Astrocyte (in vitro differentiated cells and primary cell): ENCODE data around the gene RGS21. TPM values are rescaled to one million over a fixed set of nuclear protein-coding genes. Genes with fewer than 3 reads are reported as not detected.

Source experiments
- DNase-seq: peaks from one replicate; pipeline ENCODE4 v3.0.0-alpha.2; 2010; ENCODE audit warnings: low read depth
- FAIRE-seq: peaks from 2 replicates; lab custom pipeline; 2011; peaks lifted over from hg19 to GRCh38; lab: Jason Lieb, UNC
- H2AFZ ChIP-seq: 2 replicates; pipeline ENCODE4 v1.6.0; 2012; ENCODE audit warnings: low read depth, low read length, inconsistent platforms
- H3K27ac ChIP-seq: 2 replicates; pipeline ENCODE4 v1.5.1; 2011; ENCODE audit warnings: low read depth, low read length, inconsistent platforms
- H3K27me3 ChIP-seq: 2 replicates; pipeline ENCODE4 v1.6.0; 2011; ENCODE audit warnings: low read length, inconsistent platforms; ENCODE audit not compliant: insufficient read depth
- H3K36me3 ChIP-seq: 2 replicates; pipeline ENCODE4 v1.5.1; 2011; ENCODE audit warnings: low read length, inconsistent platforms; ENCODE audit not compliant: insufficient read depth
- H3K4me1 ChIP-seq: 2 replicates; pipeline ENCODE4 v1.5.1; 2011; ENCODE audit warnings: low read length, inconsistent platforms; ENCODE audit not compliant: insufficient read depth
- H3K4me2 ChIP-seq: 2 replicates; pipeline ENCODE4 v1.6.0; 2012; ENCODE audit warnings: low read length, inconsistent platforms
- H3K4me3 ChIP-seq: 2 replicates; pipeline ENCODE4 v1.5.1; 2011; ENCODE audit warnings: low read depth, mild to moderate bottlenecking, low read length, inconsistent platforms; ENCODE audit not compliant: insufficient read depth
- H3K79me2 ChIP-seq: 2 replicates; pipeline ENCODE4 v1.6.0; 2012; ENCODE audit warnings: mild to moderate bottlenecking, low read length, inconsistent platforms; ENCODE audit not compliant: insufficient read depth
- H3K9ac ChIP-seq: 2 replicates; pipeline ENCODE4 v1.6.0; 2012; ENCODE audit warnings: mild to moderate bottlenecking, low read length, inconsistent platforms
- H3K9me3 ChIP-seq: 2 replicates; pipeline ENCODE4 v1.5.1; 2012; ENCODE audit warnings: low read depth, mild to moderate bottlenecking, low read length, inconsistent platforms; ENCODE audit not compliant: insufficient read depth
- H4K20me1 ChIP-seq: 2 replicates; pipeline ENCODE4 v1.6.0; 2012; ENCODE audit warnings: low read length, inconsistent platforms; ENCODE audit not compliant: insufficient read depth
- H3K27ac Mint-ChIP-seq: one replicate; pipeline ENCODE4 v1.8.0; 2021; ENCODE audit warnings: mild to moderate bottlenecking, mixed read lengths; ENCODE audit not compliant: unreplicated experiment
- H3K27me3 Mint-ChIP-seq: one replicate; pipeline ENCODE4 v1.8.0; 2021; ENCODE audit warnings: low read depth, mixed read lengths; ENCODE audit not compliant: unreplicated experiment
- H3K36me3 Mint-ChIP-seq: one replicate; pipeline ENCODE4 v1.8.0; 2021; ENCODE audit warnings: low read depth, mixed read lengths; ENCODE audit not compliant: unreplicated experiment
- H3K4me1 Mint-ChIP-seq: one replicate; pipeline ENCODE4 v1.8.0; 2021; ENCODE audit warnings: low read depth, mixed read lengths; ENCODE audit not compliant: unreplicated experiment
- H3K4me3 Mint-ChIP-seq: one replicate; pipeline ENCODE4 v1.8.0; 2021; ENCODE audit warnings: mild to moderate bottlenecking, moderate library complexity, mixed read lengths; ENCODE audit not compliant: unreplicated experiment
- H3K9me3 Mint-ChIP-seq: one replicate; pipeline ENCODE4 v1.8.0; 2021; ENCODE audit warnings: mild to moderate bottlenecking, mixed read lengths; ENCODE audit not compliant: unreplicated experiment
- EZH2 ChIP-seq: IDR thresholded peaks from 2 replicates; pipeline ENCODE4 v1.6.1; 2012; ENCODE audit warnings: mild to moderate bottlenecking, low read length, inconsistent platforms; ENCODE audit not compliant: insufficient read depth
- total RNA-seq: library from RNA; stranded (reverse); gene quantifications from 2 replicates; pipeline ENCODE4 v1.2.1, GENCODE V29; 2021
- TF ChIP-seq, protein P1 (sequence below): IDR thresholded peaks from 2 replicates; pipeline ENCODE4 v1.5.1; 2011; ENCODE audit warnings: low read depth, mild to moderate bottlenecking, inconsistent platforms, low read length, moderate library complexity; ENCODE audit not compliant: insufficient read depth

The RGS21 gene
- total RNA-seq, 1 donor from 2014 or later = not detected

- H3K9me3 Mint-ChIP-seq = no peaks in the 10 kb centered on the region
- DNase-seq = no peak
- Histone ChIP-seq H3K79me2 (no peaks in the 10 kb centered on the region), H3K9ac (no peak overlapping the region), H3K4me3 (no peak overlapping the region), H4K20me1 (no peaks in the 10 kb centered on the region), H3K9me3 (no peaks in the 10 kb centered on the region), H2AFZ (no peak overlapping the region), H3K4me2 (no peak overlapping the region), H3K4me1 (no peaks in the 10 kb centered on the region), H3K27ac (no peak overlapping the region), H3K27me3 (no peaks in the 10 kb centered on the region), H3K36me3 (no peaks in the 10 kb centered on the region)
- no peak for FAIRE-seq
- no peak overlapping the region for H3K27ac Mint-ChIP-seq
- H3K27me3 Mint-ChIP-seq = no peaks in the 10 kb centered on the region
- H3K4me3 Mint-ChIP-seq = no peak overlapping the region
- no peak for TF ChIP-seq EZH2
- H3K36me3 Mint-ChIP-seq = no peaks in the 10 kb centered on the region
- H3K4me1 Mint-ChIP-seq = peaks cover 9% of the 10 kb centered on the region
These were observed 82.4 kb downstream of the RGS21 start for GRCh38 chr1:192399161-192399560.

- H3K4me1 Mint-ChIP-seq = peaks cover 7% of the 10 kb centered on the region
- Histone ChIP-seq H3K9ac (peak overlapping the region; percentile 13), H3K9me3 (no peaks in the 10 kb centered on the region), H3K79me2 (no peaks in the 10 kb centered on the region), H3K4me2 (peak overlapping the region; percentile 51), H3K27me3 (no peaks in the 10 kb centered on the region), H3K4me1 (no peaks in the 10 kb centered on the region), H3K4me3 (no peak overlapping the region), H4K20me1 (no peaks in the 10 kb centered on the region), H3K36me3 (no peaks in the 10 kb centered on the region), H2AFZ (no peak overlapping the region), H3K27ac (no peak overlapping the region)
- TF ChIP-seq, protein P1, sequence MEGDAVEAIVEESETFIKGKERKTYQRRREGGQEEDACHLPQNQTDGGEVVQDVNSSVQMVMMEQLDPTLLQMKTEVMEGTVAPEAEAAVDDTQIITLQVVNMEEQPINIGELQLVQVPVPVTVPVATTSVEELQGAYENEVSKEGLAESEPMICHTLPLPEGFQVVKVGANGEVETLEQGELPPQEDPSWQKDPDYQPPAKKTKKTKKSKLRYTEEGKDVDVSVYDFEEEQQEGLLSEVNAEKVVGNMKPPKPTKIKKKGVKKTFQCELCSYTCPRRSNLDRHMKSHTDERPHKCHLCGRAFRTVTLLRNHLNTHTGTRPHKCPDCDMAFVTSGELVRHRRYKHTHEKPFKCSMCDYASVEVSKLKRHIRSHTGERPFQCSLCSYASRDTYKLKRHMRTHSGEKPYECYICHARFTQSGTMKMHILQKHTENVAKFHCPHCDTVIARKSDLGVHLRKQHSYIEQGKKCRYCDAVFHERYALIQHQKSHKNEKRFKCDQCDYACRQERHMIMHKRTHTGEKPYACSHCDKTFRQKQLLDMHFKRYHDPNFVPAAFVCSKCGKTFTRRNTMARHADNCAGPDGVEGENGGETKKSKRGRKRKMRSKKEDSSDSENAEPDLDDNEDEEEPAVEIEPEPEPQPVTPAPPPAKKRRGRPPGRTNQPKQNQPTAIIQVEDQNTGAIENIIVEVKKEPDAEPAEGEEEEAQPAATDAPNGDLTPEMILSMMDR = no peak
- TF ChIP-seq EZH2 = no peak
- no peak overlapping the region for H3K4me3 Mint-ChIP-seq
- no peaks in the 10 kb centered on the region for H3K9me3 Mint-ChIP-seq
- no peaks in the 10 kb centered on the region for H3K27me3 Mint-ChIP-seq
- FAIRE-seq (peak; percentile 32), DNase-seq (peak; percentile 57)
- H3K36me3 Mint-ChIP-seq = no peaks in the 10 kb centered on the region
- peak overlapping the region; percentile 10 for H3K27ac Mint-ChIP-seq
These were observed 85.0 kb downstream of the RGS21 start for GRCh38 chr1:192401825-192402224.

- Histone ChIP-seq H3K9me3 (no peaks in the 10 kb centered on the region), H3K27me3 (no peaks in the 10 kb centered on the region), H3K9ac (no peak overlapping the region), H3K4me1 (no peaks in the 10 kb centered on the region), H3K36me3 (no peaks in the 10 kb centered on the region), H2AFZ (no peak overlapping the region), H3K27ac (no peak overlapping the region), H4K20me1 (no peaks in the 10 kb centered on the region), H3K4me2 (no peak overlapping the region), H3K4me3 (no peak overlapping the region), H3K79me2 (no peaks in the 10 kb centered on the region)
- DNase-seq = no peak
- H3K27me3 Mint-ChIP-seq = no peaks in the 10 kb centered on the region
- peaks cover 7% of the 10 kb centered on the region for H3K4me1 Mint-ChIP-seq
- no peak overlapping the region for H3K27ac Mint-ChIP-seq
- H3K4me3 Mint-ChIP-seq = no peak overlapping the region
- no peaks in the 10 kb centered on the region for H3K9me3 Mint-ChIP-seq
- H3K36me3 Mint-ChIP-seq = no peaks in the 10 kb centered on the region
- FAIRE-seq = no peak
- TF ChIP-seq EZH2 = no peak
- TF ChIP-seq, protein P1 = no peak
These were observed 85.8 kb downstream of the RGS21 start for GRCh38 chr1:192402571-192402970.
